Measurements from ENCODE around the gene DOCK2. TPM values are rescaled to one million over a fixed set of nuclear protein-coding genes. Genes with fewer than 3 reads are reported as not detected.

DOCK2 gene
- polyA plus RNA-seq, 1 experiment, result 2.0 TPM

- H3K4me3 ChIP-seq (ENCODE audit: low read depth, low read length), result no peak overlapping the region
- CTCF ChIA-PET, result no interaction called here
- DNase-seq (ENCODE audit: low read depth), result no peak
- POLR2A ChIA-PET, result interaction anchor here (0.6 kb wide), 1 partner anchor 305 kb away, joined by 3 read pairs; no protein-coding TSS in a partner anchor
- no peaks in the 10 kb centered on the region for H3K36me3 ChIP-seq (ENCODE audit: control insufficient read depth, insufficient read depth, low read length)
- no peak for TF ChIP-seq CTCF (IDR thresholded peaks at IDR 0.05; ENCODE audit: insufficient read depth, low read depth, low read length)
- no peaks in the 10 kb centered on the region for H3K27me3 ChIP-seq (ENCODE audit: control insufficient read depth, insufficient read depth, low read length)
Measured at GRCh38 chr5:169666365-169666764, 29.3 kb downstream of the DOCK2 start.

- no peak for DNase-seq (ENCODE audit: low read depth)
- POLR2A ChIA-PET, result no interaction called here
- Histone ChIP-seq H3K27me3 (ENCODE audit: control insufficient read depth, insufficient read depth, low read length) (no peaks in the 10 kb centered on the region), H3K36me3 (ENCODE audit: control insufficient read depth, insufficient read depth, low read length) (no peaks in the 10 kb centered on the region), H3K4me3 (ENCODE audit: low read depth, low read length) (no peak overlapping the region)
- CTCF ChIA-PET, result interaction anchor here (1.0 kb wide), 1 partner anchor 13 kb away, joined by 3 read pairs; no protein-coding TSS in a partner anchor
- no peak for TF ChIP-seq CTCF (IDR thresholded peaks at IDR 0.05; ENCODE audit: insufficient read depth, low read depth, low read length)
Measured at GRCh38 chr5:169667896-169668674, 31.0 kb downstream of the DOCK2 start.

- DNase-seq (ENCODE audit: low read depth), result no peak
- H3K36me3 ChIP-seq (ENCODE audit: control insufficient read depth, insufficient read depth, low read length), result no peaks in the 10 kb centered on the region
- no peaks in the 10 kb centered on the region for H3K27me3 ChIP-seq (ENCODE audit: control insufficient read depth, insufficient read depth, low read length)
- POLR2A ChIA-PET, result no interaction called here
- CTCF ChIA-PET, result no interaction called here
- peak; percentile 34; the same call in 1 of the 2 replicates for TF ChIP-seq CTCF (IDR thresholded peaks at IDR 0.05; ENCODE audit: insufficient read depth, low read depth, low read length)
- H3K4me3 ChIP-seq (ENCODE audit: low read depth, low read length), result no peak overlapping the region
Measured at GRCh38 chr5:169668732-169669131, 31.7 kb downstream of the DOCK2 start.

- ChIA-PET POLR2A (no interaction called here), CTCF (interaction anchor here (0.8 to 0.9 kb wide), 2 partner anchors 11 to 309 kb away, joined by 3 read pairs; partner anchors contain the start of gene INSYN2B)
- Histone ChIP-seq H3K4me3 (ENCODE audit: low read depth, low read length) (no peak overlapping the region), H3K36me3 (ENCODE audit: control insufficient read depth, insufficient read depth, low read length) (0 out of 2 replicates have a peak, but pooled peaks cover 1% of the 10 kb centered on the region), H3K27me3 (ENCODE audit: control insufficient read depth, insufficient read depth, low read length) (no peaks in the 10 kb centered on the region)
- no peak for DNase-seq (ENCODE audit: low read depth)
- TF ChIP-seq CTCF (IDR thresholded peaks at IDR 0.05; ENCODE audit: insufficient read depth, low read depth, low read length), result no peak
Measured at GRCh38 chr5:169670769-169671525, 33.9 kb downstream of the DOCK2 start.

GRCh38 chr5:169682026-169682425, 45.0 kb downstream of the DOCK2 start:
- no peak for DNase-seq (ENCODE audit: low read depth)
- Histone ChIP-seq H3K4me3 (ENCODE audit: low read depth, low read length) (no peak overlapping the region), H3K36me3 (ENCODE audit: control insufficient read depth, insufficient read depth, low read length) (no peaks in the 10 kb centered on the region), H3K27me3 (ENCODE audit: control insufficient read depth, insufficient read depth, low read length) (no peaks in the 10 kb centered on the region)
- ChIA-PET POLR2A (no interaction called here), CTCF (interaction anchor here (0.9 to 1.1 kb wide), 3 partner anchors 12 to 299 kb away, joined by 3 read pairs; partner anchors contain the start of gene INSYN2B)
- TF ChIP-seq CTCF (IDR thresholded peaks at IDR 0.05; ENCODE audit: insufficient read depth, low read depth, low read length), result no peak
